GM12801 (cell line): Measurements from ENCODE around the gene PGRMC2.

Source experiments
- TF ChIP-seq, protein P1 (sequence below): IDR thresholded peaks from one replicate; pipeline ENCODE4 v1.5.1; 2011; ENCODE audit warnings: control low read depth; ENCODE audit not compliant: insufficient read length; ENCODE audit errors: extremely low read depth

PGRMC2 gene

DNA sequence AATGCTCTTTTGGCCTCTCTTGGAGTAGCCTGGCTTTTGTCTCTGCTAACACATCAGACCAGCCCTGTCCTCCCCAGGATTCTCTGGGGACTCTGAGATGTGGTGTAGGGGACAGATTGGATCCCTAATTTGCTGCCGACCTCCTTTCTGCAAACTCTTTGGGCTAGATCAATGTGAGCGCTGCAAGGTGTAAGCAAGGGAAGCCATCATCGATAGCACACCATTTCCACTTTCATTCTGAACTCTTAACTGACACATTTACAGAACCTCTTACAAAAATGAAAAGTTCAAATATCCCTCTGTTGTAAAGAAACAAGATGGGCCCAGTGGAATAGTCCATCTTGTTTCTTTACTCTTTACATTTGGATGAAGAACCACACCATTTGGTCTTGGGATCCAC, 46.6 kb downstream of the PGRMC2 start:
- TF ChIP-seq, protein P1, sequence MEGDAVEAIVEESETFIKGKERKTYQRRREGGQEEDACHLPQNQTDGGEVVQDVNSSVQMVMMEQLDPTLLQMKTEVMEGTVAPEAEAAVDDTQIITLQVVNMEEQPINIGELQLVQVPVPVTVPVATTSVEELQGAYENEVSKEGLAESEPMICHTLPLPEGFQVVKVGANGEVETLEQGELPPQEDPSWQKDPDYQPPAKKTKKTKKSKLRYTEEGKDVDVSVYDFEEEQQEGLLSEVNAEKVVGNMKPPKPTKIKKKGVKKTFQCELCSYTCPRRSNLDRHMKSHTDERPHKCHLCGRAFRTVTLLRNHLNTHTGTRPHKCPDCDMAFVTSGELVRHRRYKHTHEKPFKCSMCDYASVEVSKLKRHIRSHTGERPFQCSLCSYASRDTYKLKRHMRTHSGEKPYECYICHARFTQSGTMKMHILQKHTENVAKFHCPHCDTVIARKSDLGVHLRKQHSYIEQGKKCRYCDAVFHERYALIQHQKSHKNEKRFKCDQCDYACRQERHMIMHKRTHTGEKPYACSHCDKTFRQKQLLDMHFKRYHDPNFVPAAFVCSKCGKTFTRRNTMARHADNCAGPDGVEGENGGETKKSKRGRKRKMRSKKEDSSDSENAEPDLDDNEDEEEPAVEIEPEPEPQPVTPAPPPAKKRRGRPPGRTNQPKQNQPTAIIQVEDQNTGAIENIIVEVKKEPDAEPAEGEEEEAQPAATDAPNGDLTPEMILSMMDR = no peak

DNA sequence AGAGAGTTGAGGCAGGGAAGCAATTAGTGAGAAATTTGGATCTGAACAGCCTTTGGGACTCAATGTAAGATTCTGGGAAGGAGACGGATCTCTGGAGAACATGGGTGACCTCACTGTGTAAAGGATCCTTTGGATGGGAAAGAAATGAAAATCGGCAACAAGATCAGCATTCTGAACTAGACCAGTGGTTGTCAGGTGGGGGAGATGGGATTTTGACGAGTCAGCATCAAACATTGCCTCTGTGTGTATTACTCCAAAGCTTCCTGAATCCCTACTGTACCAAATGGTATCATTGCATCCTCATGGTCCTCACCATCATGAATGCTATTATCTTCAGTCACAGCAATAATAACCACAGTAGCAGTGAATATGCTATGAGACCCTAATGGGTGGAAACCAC, 52.8 kb downstream of the PGRMC2 start:
- TF ChIP-seq, protein P1 = no peak

DNA sequence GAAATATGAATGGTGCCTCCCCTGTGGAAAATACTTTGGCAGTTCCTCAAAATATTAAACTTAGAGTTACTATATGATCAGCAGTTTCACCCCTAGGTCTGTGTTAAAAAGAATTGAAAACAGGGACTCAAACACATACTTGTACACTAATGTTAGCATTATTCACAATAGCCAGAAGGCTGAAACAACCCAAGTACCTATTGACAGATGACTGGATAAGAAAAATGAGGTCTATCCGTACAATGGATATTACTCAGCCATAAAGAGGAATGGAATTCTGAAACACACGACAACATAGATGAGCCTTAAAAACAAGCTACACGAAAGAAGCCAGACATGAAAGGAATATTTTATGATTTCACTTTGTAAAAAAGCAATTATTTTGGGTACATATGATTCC, 54.9 kb downstream of the PGRMC2 start:
- TF ChIP-seq, protein P1 = no peak

DNA sequence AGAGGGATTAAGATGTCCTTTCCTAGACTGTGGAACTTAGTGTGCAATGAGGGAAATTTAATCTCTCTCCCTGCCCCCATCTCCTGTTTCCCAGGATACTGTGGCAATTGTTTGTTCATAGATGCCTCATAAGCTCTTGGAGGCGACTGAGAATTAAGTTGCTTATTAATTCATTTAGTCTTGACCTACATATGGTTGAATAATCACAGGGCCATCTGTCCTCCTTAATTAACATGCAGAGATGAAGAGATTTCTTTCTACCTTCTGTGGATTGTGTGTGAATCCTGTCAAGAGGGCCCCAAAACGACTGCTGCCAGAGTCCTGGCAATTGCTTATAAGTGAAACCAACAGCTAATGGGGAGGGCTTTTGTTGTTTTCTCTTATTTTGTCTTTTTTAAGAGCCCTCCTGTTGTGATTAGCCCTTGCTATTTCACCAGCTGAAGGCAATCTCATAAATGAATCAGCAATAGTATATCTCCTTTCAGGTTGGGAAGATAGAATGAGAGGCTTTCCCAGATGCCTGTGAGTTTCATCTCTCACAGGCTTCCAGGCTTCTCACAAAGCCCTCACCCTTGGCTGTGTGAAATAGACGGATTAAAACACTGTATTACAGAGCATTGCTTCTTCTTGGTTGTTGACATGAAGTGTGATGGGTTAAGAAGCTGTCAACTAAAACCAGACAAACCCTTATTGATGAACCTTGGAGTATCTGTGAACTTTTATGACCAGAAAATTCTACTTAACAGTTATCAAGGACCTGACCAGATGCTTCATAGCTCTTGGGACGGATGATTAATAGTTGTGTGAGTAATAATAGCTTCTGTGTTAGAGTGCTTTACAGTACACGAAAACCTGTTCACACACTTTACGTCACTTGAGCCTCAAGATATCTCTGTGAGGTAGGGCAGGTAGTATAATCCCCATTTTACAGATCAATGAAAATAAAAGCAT, 58.5 kb downstream of the PGRMC2 start:
- TF ChIP-seq, protein P1 = no peak

DNA sequence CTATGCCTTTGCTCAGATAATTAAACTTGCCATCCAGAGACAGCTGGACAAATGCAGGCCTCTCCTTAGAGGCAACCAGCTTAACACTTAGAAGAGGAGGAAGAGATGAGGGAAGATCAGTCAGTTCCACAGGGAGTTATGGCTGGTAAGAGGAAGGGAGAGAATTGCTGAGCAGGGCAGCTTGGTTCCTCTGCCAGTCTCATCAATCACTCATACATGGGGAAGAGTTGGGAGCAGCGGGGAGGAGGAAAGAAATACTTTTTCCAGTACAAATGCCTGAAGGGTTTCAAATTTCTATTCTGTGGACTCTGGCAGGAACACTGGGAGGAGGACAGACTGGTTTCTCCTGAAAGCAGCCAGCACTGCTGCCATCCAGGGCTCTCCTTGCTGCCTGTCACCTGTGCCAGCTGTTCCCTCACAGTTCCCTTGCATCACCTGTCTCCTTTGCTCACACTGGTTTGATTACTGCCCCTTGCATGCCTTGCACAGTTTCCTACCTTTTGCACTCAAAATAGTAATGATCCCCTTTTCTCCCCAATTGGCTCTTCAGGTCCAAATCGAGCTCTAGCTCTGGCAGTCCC, 59.5 kb downstream of the PGRMC2 start:
- TF ChIP-seq, protein P1 = no peak

DNA sequence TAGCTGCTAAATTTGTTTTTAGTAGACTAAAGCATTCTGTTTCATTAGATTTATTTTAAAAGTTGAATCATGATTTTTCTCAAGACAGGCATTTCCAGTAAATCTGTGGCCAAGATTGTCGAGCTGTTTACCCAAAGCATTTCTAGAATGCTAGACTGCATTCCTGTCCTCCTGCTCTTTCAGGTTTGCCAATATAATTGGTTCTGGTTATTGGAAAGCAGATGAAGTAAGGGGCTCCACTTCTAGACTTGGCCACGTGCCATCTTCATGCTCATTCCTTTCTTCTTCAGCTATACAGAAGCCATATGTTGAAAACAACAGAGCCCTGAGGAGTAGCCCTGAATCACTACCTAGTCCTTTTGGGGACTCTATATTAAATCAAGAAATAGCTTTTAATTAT, 62.5 kb downstream of the PGRMC2 start:
- TF ChIP-seq, protein P1 = no peak

DNA sequence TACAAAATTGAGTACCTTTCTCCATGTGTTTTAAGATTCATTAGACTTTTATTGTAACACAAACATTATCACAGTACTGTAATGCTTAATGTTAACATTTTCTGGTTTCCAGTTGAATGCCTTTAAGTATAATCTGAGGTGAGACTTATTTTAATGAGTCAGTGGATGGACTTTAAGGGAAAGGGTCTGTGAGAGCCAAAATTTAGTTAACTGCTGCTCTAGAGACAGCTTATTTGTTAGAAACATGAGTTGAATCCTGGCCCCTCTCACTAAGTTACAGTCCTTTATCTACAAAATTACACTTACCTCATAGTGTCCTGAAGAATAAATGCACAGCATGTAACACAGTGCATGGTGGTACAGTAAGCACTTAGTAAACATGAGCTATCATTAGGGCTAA, 66.0 kb downstream of the PGRMC2 start:
- TF ChIP-seq, protein P1 = no peak
